ENCODE data around the gene ACSF3. TPM values are rescaled to one million over a fixed set of nuclear protein-coding genes. Genes with fewer than 3 reads are reported as not detected.

The ACSF3 gene
- total RNA-seq, 1 donor from 2014 or later: 35.7 TPM

DNA sequence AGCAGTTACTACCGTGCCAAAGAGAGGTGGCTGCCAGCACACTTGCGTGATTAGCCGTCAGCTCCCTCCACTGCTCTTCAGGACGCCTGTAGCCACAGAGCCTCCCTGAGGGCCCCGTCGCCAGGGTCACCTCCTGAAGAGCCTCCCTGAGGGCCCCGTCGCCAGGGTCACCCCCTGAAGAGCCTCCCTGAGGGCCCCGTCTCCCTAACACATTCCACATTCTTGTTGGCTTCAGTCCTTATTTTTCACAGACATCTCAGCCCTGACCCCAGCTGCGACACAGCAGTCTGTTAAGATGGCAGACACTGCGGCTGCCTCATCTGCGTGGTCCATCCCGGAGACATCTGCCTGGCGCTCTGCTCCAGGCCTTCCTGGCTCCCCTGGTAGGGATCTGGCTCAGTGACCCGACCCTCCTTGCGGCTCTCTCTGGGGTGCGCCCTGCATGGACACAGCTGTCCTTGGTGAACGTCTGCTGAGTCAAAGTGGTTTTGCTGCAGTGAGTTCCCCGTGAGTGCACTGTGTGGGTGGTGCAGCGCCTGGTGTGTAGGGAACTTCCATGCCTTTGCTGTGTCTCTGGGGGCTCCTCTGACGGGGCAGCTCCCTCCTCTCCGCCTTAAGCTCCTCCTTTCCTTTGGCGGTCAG, 11.4 kb downstream of the ACSF3 start:
- Mint-ChIP-seq H3K9me3 (no peaks in the 10 kb centered on the region), H3K27me3 (ENCODE audit: low read depth) (no peaks in the 10 kb centered on the region), H3K27ac (no peak overlapping the region), H3K4me3 (no peak overlapping the region), H3K36me3 (peaks cover 41% of the 10 kb centered on the region), H3K4me1 (no peaks in the 10 kb centered on the region)
- peak in 1 of 2 experiments; percentile 15 for DNase-seq (ENCODE audit: low spot score in 2 of 2, unreplicated experiment in 2 of 2)
- TF ChIP-seq, protein P1, sequence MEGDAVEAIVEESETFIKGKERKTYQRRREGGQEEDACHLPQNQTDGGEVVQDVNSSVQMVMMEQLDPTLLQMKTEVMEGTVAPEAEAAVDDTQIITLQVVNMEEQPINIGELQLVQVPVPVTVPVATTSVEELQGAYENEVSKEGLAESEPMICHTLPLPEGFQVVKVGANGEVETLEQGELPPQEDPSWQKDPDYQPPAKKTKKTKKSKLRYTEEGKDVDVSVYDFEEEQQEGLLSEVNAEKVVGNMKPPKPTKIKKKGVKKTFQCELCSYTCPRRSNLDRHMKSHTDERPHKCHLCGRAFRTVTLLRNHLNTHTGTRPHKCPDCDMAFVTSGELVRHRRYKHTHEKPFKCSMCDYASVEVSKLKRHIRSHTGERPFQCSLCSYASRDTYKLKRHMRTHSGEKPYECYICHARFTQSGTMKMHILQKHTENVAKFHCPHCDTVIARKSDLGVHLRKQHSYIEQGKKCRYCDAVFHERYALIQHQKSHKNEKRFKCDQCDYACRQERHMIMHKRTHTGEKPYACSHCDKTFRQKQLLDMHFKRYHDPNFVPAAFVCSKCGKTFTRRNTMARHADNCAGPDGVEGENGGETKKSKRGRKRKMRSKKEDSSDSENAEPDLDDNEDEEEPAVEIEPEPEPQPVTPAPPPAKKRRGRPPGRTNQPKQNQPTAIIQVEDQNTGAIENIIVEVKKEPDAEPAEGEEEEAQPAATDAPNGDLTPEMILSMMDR (IDR thresholded peaks at IDR 0.05; ENCODE audit: unreplicated experiment): no peak

DNA sequence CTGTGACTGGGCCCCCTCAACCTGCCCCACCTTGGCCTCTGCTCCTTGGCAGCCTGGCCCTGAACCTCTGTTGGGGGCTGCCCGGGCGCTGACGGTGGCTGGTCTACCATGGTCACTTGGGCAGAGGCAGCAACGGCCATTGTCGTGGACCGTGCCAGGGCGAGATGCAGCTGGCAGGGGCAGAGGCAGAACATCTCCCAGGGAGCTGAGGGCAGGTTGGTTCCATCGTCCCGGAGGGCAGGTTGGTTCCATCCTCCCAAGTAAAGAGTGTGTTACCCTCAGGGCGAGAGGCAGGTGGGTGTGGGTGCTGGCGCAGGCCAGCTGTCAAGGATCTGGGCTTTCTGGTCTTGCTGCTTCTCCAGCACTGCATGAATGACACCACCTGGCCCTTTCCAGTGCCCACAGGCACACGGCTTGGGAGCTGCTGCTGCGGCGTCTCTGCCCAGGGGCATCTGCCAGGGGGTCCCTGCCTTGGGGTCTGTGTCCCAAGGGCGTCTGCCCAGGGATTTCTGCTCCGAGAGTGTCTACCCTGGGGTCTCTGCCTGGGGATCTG, 12.0 kb downstream of the ACSF3 start:
- Mint-ChIP-seq H3K27ac (no peak overlapping the region), H3K4me1 (no peaks in the 10 kb centered on the region), H3K27me3 (ENCODE audit: low read depth) (no peaks in the 10 kb centered on the region), H3K4me3 (no peak overlapping the region), H3K36me3 (peaks cover 41% of the 10 kb centered on the region), H3K9me3 (no peaks in the 10 kb centered on the region)
- TF ChIP-seq, protein P1 (IDR thresholded peaks at IDR 0.05; ENCODE audit: unreplicated experiment): no peak
- DNase-seq (ENCODE audit: low spot score in 2 of 2, unreplicated experiment in 2 of 2): peak in 1 of 2 experiments; percentile 6

DNA sequence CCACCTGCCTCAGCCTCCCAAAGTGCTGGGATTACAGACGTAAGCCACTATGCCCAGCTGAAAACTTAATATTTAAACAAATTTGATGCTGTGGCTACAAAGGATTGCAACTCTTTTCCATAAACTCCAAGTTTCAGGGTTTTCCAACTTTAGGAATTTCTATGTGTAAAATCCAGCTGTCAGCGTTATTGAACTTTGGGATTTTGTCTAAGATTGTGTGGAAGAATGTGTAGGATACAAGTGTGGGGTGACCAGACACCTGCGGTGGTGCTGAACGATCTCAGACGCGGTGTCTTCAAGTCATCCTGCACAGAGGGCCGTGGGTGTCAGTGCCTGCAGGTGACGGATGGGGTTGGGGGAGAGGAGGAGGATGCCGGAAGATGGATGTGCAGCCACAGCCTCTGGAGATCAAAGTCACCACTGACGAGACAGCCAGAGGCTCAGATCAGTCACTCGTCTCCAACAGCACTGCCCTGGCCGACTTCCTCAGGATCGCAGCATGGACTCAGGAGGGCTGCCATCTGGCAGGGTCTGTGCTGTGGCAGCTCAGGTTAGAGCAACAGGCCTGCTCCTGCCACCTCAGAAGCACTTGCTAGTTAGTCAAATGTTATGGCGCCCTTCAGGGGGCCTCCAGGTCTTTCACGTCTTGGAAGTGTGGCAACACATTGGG, 13.0 kb downstream of the ACSF3 start:
- TF ChIP-seq, protein P1 (IDR thresholded peaks at IDR 0.05; ENCODE audit: unreplicated experiment): no peak
- no peak overlapping the region for H3K4me3 Mint-ChIP-seq
- H3K27me3 Mint-ChIP-seq (ENCODE audit: low read depth): no peaks in the 10 kb centered on the region
- H3K9me3 Mint-ChIP-seq: no peaks in the 10 kb centered on the region
- H3K4me1 Mint-ChIP-seq: no peaks in the 10 kb centered on the region
- H3K27ac Mint-ChIP-seq: no peak overlapping the region
- H3K36me3 Mint-ChIP-seq: peaks cover 39% of the 10 kb centered on the region
- no peak for DNase-seq (ENCODE audit: low spot score in 2 of 2, unreplicated experiment in 2 of 2)

DNA sequence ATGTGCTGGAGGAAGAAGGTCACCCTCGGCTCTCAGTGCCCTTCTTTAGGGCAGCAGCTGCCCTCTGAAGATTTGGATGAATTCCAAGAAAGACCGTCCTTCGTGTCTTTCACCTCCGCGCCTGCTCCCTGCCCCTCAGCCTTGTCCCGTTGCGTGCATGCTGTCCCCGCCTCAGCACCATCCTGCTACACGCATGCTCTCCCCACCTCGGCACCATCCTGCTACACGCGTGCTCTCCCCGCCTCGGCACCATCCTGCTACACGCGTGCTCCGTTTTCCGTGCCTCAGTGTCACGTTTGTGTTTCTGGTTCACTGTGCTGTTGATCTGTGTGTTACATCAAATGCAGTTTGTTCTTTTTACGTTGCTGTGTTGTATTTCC, 13.5 kb downstream of the ACSF3 start:
- no peaks in the 10 kb centered on the region for H3K4me1 Mint-ChIP-seq
- no peaks in the 10 kb centered on the region for H3K27me3 Mint-ChIP-seq (ENCODE audit: low read depth)
- no peaks in the 10 kb centered on the region for H3K9me3 Mint-ChIP-seq
- TF ChIP-seq, protein P1 (IDR thresholded peaks at IDR 0.05; ENCODE audit: unreplicated experiment): no peak
- H3K27ac Mint-ChIP-seq: no peak overlapping the region
- H3K36me3 Mint-ChIP-seq: peaks cover 38% of the 10 kb centered on the region
- no peak overlapping the region for H3K4me3 Mint-ChIP-seq
- DNase-seq (ENCODE audit: low spot score in 2 of 2, unreplicated experiment in 2 of 2): no peak

DNA sequence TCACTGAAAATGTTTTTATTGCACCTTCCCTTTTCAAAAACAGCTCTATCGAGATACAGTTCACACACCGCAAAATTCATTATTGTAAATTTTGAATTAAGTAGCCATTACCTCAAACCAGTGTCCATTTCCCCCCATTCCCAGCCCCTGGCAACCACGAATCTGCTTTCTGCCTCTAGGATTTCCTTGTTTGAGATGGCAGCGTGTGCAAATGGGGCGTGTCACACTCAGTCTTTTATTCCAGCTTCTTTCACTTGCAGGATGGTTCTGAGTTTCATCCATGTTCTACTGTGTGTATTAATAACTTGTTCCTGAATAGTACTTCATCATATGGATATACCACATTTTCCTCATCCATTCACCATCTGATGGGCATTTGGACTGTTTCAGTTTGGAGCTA, 14.8 kb downstream of the ACSF3 start:
- H3K36me3 Mint-ChIP-seq: peaks cover 29% of the 10 kb centered on the region
- no peak overlapping the region for H3K4me3 Mint-ChIP-seq
- H3K9me3 Mint-ChIP-seq: no peaks in the 10 kb centered on the region
- no peaks in the 10 kb centered on the region for H3K4me1 Mint-ChIP-seq
- DNase-seq (ENCODE audit: low spot score in 2 of 2, unreplicated experiment in 2 of 2): no peak
- TF ChIP-seq, protein P1 (IDR thresholded peaks at IDR 0.05; ENCODE audit: unreplicated experiment): no peak
- no peaks in the 10 kb centered on the region for H3K27me3 Mint-ChIP-seq (ENCODE audit: low read depth)
- H3K27ac Mint-ChIP-seq: no peak overlapping the region
